ENCODE results near the gene KAZN. TPM values are rescaled to one million over a fixed set of nuclear protein-coding genes. Genes with fewer than 3 reads are reported as not detected.

Gene KAZN
- total and polyA plus RNA-seq, 2 of the 8 experiments (the other 6 are each of a cell fraction or from before 2014, with no cell fraction given): 3.7 to 11.8 TPM

DNA sequence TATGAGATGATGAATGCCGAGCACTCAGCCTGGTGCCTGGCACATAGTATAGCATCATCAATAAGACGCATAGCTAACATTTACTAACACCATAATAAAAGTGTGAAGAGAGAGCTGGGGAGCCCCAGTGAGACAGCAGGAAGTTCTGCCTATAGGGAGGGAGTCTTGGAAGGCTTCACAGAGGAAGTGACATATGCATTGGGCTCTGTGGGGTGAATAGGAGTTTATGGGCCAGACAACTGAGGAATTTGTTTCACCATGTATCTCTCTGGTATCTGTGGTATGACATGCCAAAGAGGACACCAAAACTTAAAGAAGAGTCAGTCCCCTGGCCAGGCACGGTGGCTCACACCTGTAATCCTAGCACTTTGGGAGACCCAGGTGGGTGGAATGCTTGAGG, 436.8 kb downstream of the KAZN start:
- no peak overlapping the region for H3K9ac ChIP-seq (replicated peaks in 1 of 4; ENCODE audit: extremely low read depth in 1 of 4, low read depth in 3 of 4, low read length in 3 of 4)
- no peak overlapping the region for H3K4me3 ChIP-seq (ENCODE audit: extremely low read depth in 1 of 4, insufficient read depth in 2 of 4, low read depth in 3 of 4, low read length in 4 of 4)
- H3K23me2 ChIP-seq (ENCODE audit: low read depth, low read length): no peaks in the 10 kb centered on the region
- H3K4me1 ChIP-seq (replicated peaks in 1 of 4; ENCODE audit: control insufficient read depth in 3 of 4, insufficient read depth in 4 of 4, low read length in 3 of 4): peaks cover 0 to 6% (median 3%) of the 10 kb centered on the region in 4 experiments; a peak in 5 of 7 replicates
- DNase-seq (ENCODE audit: low read depth in 1 of 2, low spot score in 2 of 2) (no peak), FAIRE-seq (no peak)
- H4K91ac ChIP-seq (replicated peaks; ENCODE audit: insufficient read length, low read length): no peak overlapping the region
- H3K79me2 ChIP-seq (ENCODE audit: control insufficient read depth in 1 of 2, insufficient read depth in 2 of 2, low read length in 2 of 2): no peaks in the 10 kb centered on the region
- H3K27ac ChIP-seq (ENCODE audit: low read depth, low read length): no peak overlapping the region
- H3K14ac ChIP-seq (ENCODE audit: insufficient read length): no peak overlapping the region
- H4K20me1 ChIP-seq (replicated peaks in 1 of 2; ENCODE audit: control insufficient read depth in 1 of 2, insufficient read depth in 2 of 2, low read length in 2 of 2): no peaks in the 10 kb centered on the region
- H2BK20ac ChIP-seq (ENCODE audit: low read length): no peak overlapping the region
- H2BK15ac ChIP-seq (ENCODE audit: low read length): no peak overlapping the region
- no peak overlapping the region for H2AFZ ChIP-seq (ENCODE audit: low read length)
- no peak overlapping the region for H2BK12ac ChIP-seq (ENCODE audit: low read depth, low read length)
- no peaks in the 10 kb centered on the region for H3K79me1 ChIP-seq (ENCODE audit: low read depth, low read length)
- no peak overlapping the region for H3K4me2 ChIP-seq (ENCODE audit: insufficient read depth in 1 of 2, low read depth in 2 of 2, low read length in 2 of 2)
- H2BK120ac ChIP-seq (replicated peaks; ENCODE audit: low read depth, low read length): no peak overlapping the region
- TF ChIP-seq TAF1 (IDR thresholded peaks at IDR 0.05; ENCODE audit: low read depth, low read length) (no peak), RFX5 (IDR thresholded peaks at IDR 0.05; ENCODE audit: borderline replicate concordance, low read depth, low read length) (no peak), GTF2F1 (IDR thresholded peaks at IDR 0.05; ENCODE audit: borderline replicate concordance, low read depth, low read length) (no peak), POU5F1 (IDR thresholded peaks at IDR 0.05; ENCODE audit: low read depth, low read length) (no peak), HDAC2 (IDR thresholded peaks at IDR 0.05; ENCODE audit: borderline replicate concordance in 1 of 2, low read depth in 2 of 2, low read length in 2 of 2) (no peak), SP2 (IDR thresholded peaks at IDR 0.05; ENCODE audit: low read length) (no peak), BRCA1 (IDR thresholded peaks at IDR 0.05; ENCODE audit: low read depth, low read length) (no peak)
- ChIA-PET CTCF (ENCODE audit: partially characterized antibody) (interaction anchor here (1.2 to 3.8 kb wide), 5 partner anchors 8 to 256 kb away, joined by 3 to 32 read pairs (median 6); no protein-coding TSS in a partner anchor), POLR2A (ENCODE audit: partially characterized antibody) (interaction anchor here (0.6 kb wide), 1 partner anchor 971 kb away, joined by 5 read pairs; no protein-coding TSS in a partner anchor)
- WGBS, 2 experiments (ENCODE audit: extremely low coverage in 1 of 2, insufficient coverage in 1 of 2, insufficient read length in 1 of 2, insufficient replicate concordance in 2 of 2, low coverage in 1 of 2, low lambda C conversion rate in 2 of 2, missing lambda C conversion rate in 1 of 2): 84% methylated on average over 3 of the region's 3 CpGs; no CpG with 5 or more reads in 1 of the 2 experiments
- no peak overlapping the region for H2BK5ac ChIP-seq (ENCODE audit: low read depth, low read length)
- no peak overlapping the region for H2AK5ac ChIP-seq (ENCODE audit: low read depth, low read length)
- no peak overlapping the region for H3K23ac ChIP-seq (ENCODE audit: insufficient read length)
- H3K9me3 ChIP-seq (ENCODE audit: insufficient read depth in 2 of 2, low read depth in 1 of 2, low read length in 1 of 2): no peaks in the 10 kb centered on the region
- H4K8ac ChIP-seq (ENCODE audit: extremely low read depth, insufficient read depth, low read length): no peak overlapping the region; the same call in 1 of the 2 replicates
- H3K27me3 ChIP-seq (replicated peaks in 1 of 4; ENCODE audit: control insufficient read depth in 3 of 4, extremely low read depth in 1 of 4, insufficient read depth in 3 of 4, low read length in 3 of 4): no peaks in the 10 kb centered on the region
- H3K4ac ChIP-seq (replicated peaks; ENCODE audit: insufficient read length, low read depth, low read length): no peak overlapping the region
- H3K36me3 ChIP-seq (ENCODE audit: control insufficient read depth in 2 of 4, insufficient read depth in 4 of 4, low read length in 3 of 4): no peaks in the 10 kb centered on the region
- H4K5ac ChIP-seq (ENCODE audit: insufficient read length, low read depth, low read length): no peak overlapping the region
- H3K56ac ChIP-seq (replicated peaks; ENCODE audit: insufficient read length, low read depth, low read length): no peak overlapping the region
- no peak overlapping the region for H3K18ac ChIP-seq (ENCODE audit: extremely low read depth, low read length)
